T-helper 2 cell treated with Interferon-gamma antibody and Interleukin-4, amounts not matched to agents 5 μg/mL and 100 μg/mL, for 36 hours (primary cell): ENCODE data around the gene TPT1.

Source experiments
- DNase-seq: peaks from one replicate; pipeline ENCODE4 v3.0.0; 2021; ENCODE audit warnings: low spot score
- H3K27ac Mint-ChIP-seq: one replicate; pipeline ENCODE4 v1.8.0; 2021; ENCODE audit warnings: mild to moderate bottlenecking, mixed read lengths
- H3K27me3 Mint-ChIP-seq: one replicate; pipeline ENCODE4 v1.8.0; 2021; ENCODE audit warnings: low read depth, mixed read lengths
- H3K36me3 Mint-ChIP-seq: one replicate; pipeline ENCODE4 v1.8.0; 2021; ENCODE audit warnings: low read depth, mixed read lengths
- H3K4me1 Mint-ChIP-seq: one replicate; pipeline ENCODE4 v1.8.0; 2021; ENCODE audit warnings: low read depth, mixed read lengths
- H3K4me3 Mint-ChIP-seq: one replicate; pipeline ENCODE4 v1.8.0; 2022; ENCODE audit warnings: mild to moderate bottlenecking, moderate library complexity, mixed read lengths
- H3K9me3 Mint-ChIP-seq: one replicate; pipeline ENCODE4 v1.8.0; 2021; ENCODE audit warnings: mixed read lengths

TPT1 gene

GRCh38 chr13:45335397-45336024, 5.5 kb downstream of the TPT1 start:
- DNase-seq = no peak
- peak overlapping the region; percentile 32 for H3K27ac Mint-ChIP-seq
- peaks cover 67% of the 10 kb centered on the region for H3K4me1 Mint-ChIP-seq
- peaks cover 76% of the 10 kb centered on the region for H3K36me3 Mint-ChIP-seq
- no peaks in the 10 kb centered on the region for H3K27me3 Mint-ChIP-seq
- H3K4me3 Mint-ChIP-seq = peak overlapping the region; percentile 100
- H3K9me3 Mint-ChIP-seq = no peaks in the 10 kb centered on the region

- H3K9me3 Mint-ChIP-seq = no peaks in the 10 kb centered on the region
- peak overlapping the region; percentile 72 for H3K4me3 Mint-ChIP-seq
- H3K27ac Mint-ChIP-seq = peak overlapping the region; percentile 78
- peaks cover 63% of the 10 kb centered on the region for H3K36me3 Mint-ChIP-seq
- no peaks in the 10 kb centered on the region for H3K27me3 Mint-ChIP-seq
- peaks cover 76% of the 10 kb centered on the region for H3K4me1 Mint-ChIP-seq
- peak; percentile 47 for DNase-seq
Measured at GRCh38 chr13:45333977-45334922, 6.7 kb downstream of the TPT1 start.

GRCh38 chr13:45333251-45333976, 7.6 kb downstream of the TPT1 start:
- Mint-ChIP-seq H3K36me3 (peaks cover 55% of the 10 kb centered on the region), H3K27me3 (no peaks in the 10 kb centered on the region), H3K9me3 (no peaks in the 10 kb centered on the region), H3K4me1 (peaks cover 68% of the 10 kb centered on the region), H3K27ac (peak overlapping the region; percentile 7), H3K4me3 (peak overlapping the region; percentile 33)
- DNase-seq = no peak

- H3K9me3 Mint-ChIP-seq = no peaks in the 10 kb centered on the region
- no peaks in the 10 kb centered on the region for H3K27me3 Mint-ChIP-seq
- no peak overlapping the region for H3K27ac Mint-ChIP-seq
- DNase-seq = no peak
- no peak overlapping the region for H3K4me3 Mint-ChIP-seq
- peaks cover 66% of the 10 kb centered on the region for H3K4me1 Mint-ChIP-seq
- peaks cover 49% of the 10 kb centered on the region for H3K36me3 Mint-ChIP-seq
Measured at GRCh38 chr13:45332831-45333219, 8.2 kb downstream of the TPT1 start.

- Mint-ChIP-seq H3K4me3 (no peak overlapping the region), H3K9me3 (no peaks in the 10 kb centered on the region), H3K4me1 (peaks cover 68% of the 10 kb centered on the region), H3K36me3 (peaks cover 43% of the 10 kb centered on the region), H3K27ac (no peak overlapping the region), H3K27me3 (no peaks in the 10 kb centered on the region)
- DNase-seq = no peak
Measured at GRCh38 chr13:45332036-45332830, 8.8 kb downstream of the TPT1 start.

GRCh38 chr13:45331692-45332035, 9.3 kb downstream of the TPT1 start:
- Mint-ChIP-seq H3K9me3 (no peaks in the 10 kb centered on the region), H3K4me3 (no peak overlapping the region), H3K36me3 (peaks cover 37% of the 10 kb centered on the region), H3K27me3 (no peaks in the 10 kb centered on the region), H3K4me1 (peaks cover 65% of the 10 kb centered on the region), H3K27ac (no peak overlapping the region)
- DNase-seq = no peak

- Mint-ChIP-seq H3K36me3 (peaks cover 33% of the 10 kb centered on the region), H3K4me1 (peaks cover 60% of the 10 kb centered on the region), H3K9me3 (no peaks in the 10 kb centered on the region), H3K4me3 (no peak overlapping the region), H3K27me3 (no peaks in the 10 kb centered on the region), H3K27ac (no peak overlapping the region)
- no peak for DNase-seq
Measured at GRCh38 chr13:45331123-45331619, 9.8 kb downstream of the TPT1 start.

GRCh38 chr13:45328661-45329111, 12.3 kb downstream of the TPT1 start:
- peaks cover 10% of the 10 kb centered on the region for H3K36me3 Mint-ChIP-seq
- no peaks in the 10 kb centered on the region for H3K9me3 Mint-ChIP-seq
- peaks cover 38% of the 10 kb centered on the region for H3K4me1 Mint-ChIP-seq
- H3K4me3 Mint-ChIP-seq = no peak overlapping the region
- H3K27ac Mint-ChIP-seq = no peak overlapping the region
- no peaks in the 10 kb centered on the region for H3K27me3 Mint-ChIP-seq
- no peak for DNase-seq

- Mint-ChIP-seq H3K9me3 (no peaks in the 10 kb centered on the region), H3K27ac (no peak overlapping the region), H3K4me1 (peaks cover 30% of the 10 kb centered on the region), H3K27me3 (no peaks in the 10 kb centered on the region), H3K36me3 (peaks cover under 1% of the 10 kb centered on the region), H3K4me3 (no peak overlapping the region)
- no peak for DNase-seq
Measured at GRCh38 chr13:45327253-45327955, 13.6 kb downstream of the TPT1 start.

- no peak for DNase-seq
- H3K9me3 Mint-ChIP-seq = no peaks in the 10 kb centered on the region
- H3K4me3 Mint-ChIP-seq = no peak overlapping the region
- no peaks in the 10 kb centered on the region for H3K27me3 Mint-ChIP-seq
- H3K4me1 Mint-ChIP-seq = peaks cover 22% of the 10 kb centered on the region
- no peak overlapping the region for H3K27ac Mint-ChIP-seq
- no peaks in the 10 kb centered on the region for H3K36me3 Mint-ChIP-seq
Measured at GRCh38 chr13:45325806-45326205, 15.2 kb downstream of the TPT1 start.

GRCh38 chr13:45320876-45321629, 19.9 kb downstream of the TPT1 start:
- no peaks in the 10 kb centered on the region for H3K36me3 Mint-ChIP-seq
- no peaks in the 10 kb centered on the region for H3K27me3 Mint-ChIP-seq
- no peak overlapping the region for H3K4me3 Mint-ChIP-seq
- H3K4me1 Mint-ChIP-seq = peaks cover 3% of the 10 kb centered on the region
- no peaks in the 10 kb centered on the region for H3K9me3 Mint-ChIP-seq
- H3K27ac Mint-ChIP-seq = no peak overlapping the region
- DNase-seq = no peak

GRCh38 chr13:45316996-45317395, 24.0 kb downstream of the TPT1 start:
- no peak overlapping the region for H3K4me3 Mint-ChIP-seq
- no peak for DNase-seq
- peaks cover 3% of the 10 kb centered on the region for H3K4me1 Mint-ChIP-seq
- H3K36me3 Mint-ChIP-seq = no peaks in the 10 kb centered on the region
- no peak overlapping the region for H3K27ac Mint-ChIP-seq
- peaks cover 5% of the 10 kb centered on the region for H3K27me3 Mint-ChIP-seq
- H3K9me3 Mint-ChIP-seq = no peaks in the 10 kb centered on the region
